ENCODE results near the gene TRIP12. TPM values are rescaled to one million over a fixed set of nuclear protein-coding genes. Genes with fewer than 3 reads are reported as not detected.

The TRIP12 gene
- total RNA-seq, 1 experiment from 2014 or later: 166 TPM

DNA sequence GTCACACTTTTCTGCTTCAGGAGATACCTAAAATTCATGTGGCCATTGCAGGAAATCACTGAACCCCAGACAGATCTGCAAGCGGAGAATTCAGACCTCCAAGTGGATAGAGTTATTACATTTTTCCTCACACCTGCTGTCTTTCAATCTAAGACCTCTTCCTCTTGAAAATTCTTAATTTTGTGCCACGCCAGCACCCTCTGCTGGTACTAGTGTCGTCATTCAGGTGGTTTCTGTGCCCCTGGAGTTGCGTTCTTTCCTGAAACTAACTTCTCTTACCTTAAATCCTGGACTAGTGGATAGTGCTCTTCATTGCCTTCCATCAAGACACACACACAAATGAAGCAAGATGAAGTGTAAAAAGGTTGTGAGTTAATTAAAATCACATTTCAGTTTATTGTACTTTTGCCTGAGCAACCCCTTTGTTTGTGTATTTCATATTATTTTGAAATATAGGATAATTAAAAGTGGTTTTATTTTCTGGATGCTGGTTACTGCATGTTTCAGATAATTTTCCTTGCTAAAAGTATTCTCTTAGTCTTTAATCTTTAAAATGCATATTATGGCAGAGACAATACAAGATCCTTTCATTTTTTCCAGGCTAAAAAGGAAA, 205.8 kb downstream of the TRIP12 start:
- Histone ChIP-seq H3K79me2 (ENCODE audit: insufficient read depth, low read length) (no peaks in the 10 kb centered on the region), H3K4me1 (ENCODE audit: insufficient read depth, low read length) (0 out of 2 replicates have a peak, but pooled peaks cover 2% of the 10 kb centered on the region), H2BK12ac (ENCODE audit: insufficient read length, low read depth, low read length) (no peak overlapping the region), H2AFZ (ENCODE audit: low read length) (no peak overlapping the region), H2BK5ac (ENCODE audit: insufficient read length, low read length) (no peak overlapping the region), H3K56ac (ENCODE audit: insufficient read length, low read depth, low read length) (no peak overlapping the region), H3K79me1 (ENCODE audit: insufficient read depth, low read depth, low read length, poor library complexity, severe bottlenecking) (no peaks in the 10 kb centered on the region), H3K9me3 (ENCODE audit: control insufficient read depth, low read depth, low read length) (no peaks in the 10 kb centered on the region), H2BK120ac (ENCODE audit: low read depth, low read length, poor library complexity, severe bottlenecking) (no peak overlapping the region), H2BK15ac (ENCODE audit: low read depth, low read length) (no peak overlapping the region), H3K27ac (ENCODE audit: insufficient read length, low read depth, low read length) (no peak overlapping the region), H3K4me2 (ENCODE audit: insufficient read depth, insufficient read length, low read length) (peak overlapping the region; percentile 41), H3K18ac (ENCODE audit: insufficient read length, low read depth, low read length) (no peak overlapping the region), H4K91ac (ENCODE audit: insufficient read length, low read depth, low read length) (no peak overlapping the region), H3K4ac (ENCODE audit: low read depth, low read length) (no peak overlapping the region), H3T11ph (ENCODE audit: low read length) (no peak overlapping the region), H4K5ac (ENCODE audit: insufficient read length, low read depth, low read length) (no peak overlapping the region), H3K9ac (ENCODE audit: extremely low read depth, insufficient read length, low read length) (no peak overlapping the region), H3K14ac (ENCODE audit: insufficient read depth, low read length) (no peak overlapping the region), H2AK5ac (ENCODE audit: insufficient read length, low read length) (no peak overlapping the region), H3K23ac (ENCODE audit: insufficient read length, low read depth, low read length) (no peak overlapping the region), H4K8ac (replicated peaks; ENCODE audit: insufficient read length, low read depth, low read length) (no peak overlapping the region), H3K23me2 (ENCODE audit: insufficient read length, low read depth, low read length, poor library complexity, severe bottlenecking) (peaks cover 18% of the 10 kb centered on the region), H4K20me1 (ENCODE audit: control insufficient read depth, insufficient read depth, insufficient read length) (no peaks in the 10 kb centered on the region), H3K27me3 (ENCODE audit: insufficient read depth, low read length) (peaks cover 8% of the 10 kb centered on the region; the same call in 1 of the 2 replicates), H2BK20ac (ENCODE audit: low read depth, low read length, poor library complexity, severe bottlenecking) (no peak overlapping the region)
- Mint-ChIP-seq H3K4me3 (peak overlapping the region in 1 of 2 experiments; percentile 80; a peak in 2 of 5 replicates), H3K9me3 (peaks cover 3 to 4% of the 10 kb centered on the region in 2 experiments; a peak in 2 of 5 replicates), H3K27ac (no peak overlapping the region), H3K4me1 (peaks cover 14 to 17% of the 10 kb centered on the region in 2 experiments), H3K27me3 (ENCODE audit: low read depth) (peaks cover 70% of the 10 kb centered on the region), H3K36me3 (ENCODE audit: insufficient read depth in 1 of 3, low read depth in 3 of 3) (no peaks in the 10 kb centered on the region; a peak in 2 of 7 replicates)
- DNase-seq: peak; percentile 55
- TF ChIP-seq, protein P1, sequence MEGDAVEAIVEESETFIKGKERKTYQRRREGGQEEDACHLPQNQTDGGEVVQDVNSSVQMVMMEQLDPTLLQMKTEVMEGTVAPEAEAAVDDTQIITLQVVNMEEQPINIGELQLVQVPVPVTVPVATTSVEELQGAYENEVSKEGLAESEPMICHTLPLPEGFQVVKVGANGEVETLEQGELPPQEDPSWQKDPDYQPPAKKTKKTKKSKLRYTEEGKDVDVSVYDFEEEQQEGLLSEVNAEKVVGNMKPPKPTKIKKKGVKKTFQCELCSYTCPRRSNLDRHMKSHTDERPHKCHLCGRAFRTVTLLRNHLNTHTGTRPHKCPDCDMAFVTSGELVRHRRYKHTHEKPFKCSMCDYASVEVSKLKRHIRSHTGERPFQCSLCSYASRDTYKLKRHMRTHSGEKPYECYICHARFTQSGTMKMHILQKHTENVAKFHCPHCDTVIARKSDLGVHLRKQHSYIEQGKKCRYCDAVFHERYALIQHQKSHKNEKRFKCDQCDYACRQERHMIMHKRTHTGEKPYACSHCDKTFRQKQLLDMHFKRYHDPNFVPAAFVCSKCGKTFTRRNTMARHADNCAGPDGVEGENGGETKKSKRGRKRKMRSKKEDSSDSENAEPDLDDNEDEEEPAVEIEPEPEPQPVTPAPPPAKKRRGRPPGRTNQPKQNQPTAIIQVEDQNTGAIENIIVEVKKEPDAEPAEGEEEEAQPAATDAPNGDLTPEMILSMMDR (conservative IDR thresholded peaks at IDR 0.05): peak; percentile 78
- WGBS (ENCODE audit: extremely low coverage, insufficient read length, low lambda C conversion rate): no CpG with 5 or more reads among the region's 4 CpGs

All from H9 (cell line).